DMS79 (cell line): ENCODE results near the gene TTLL9.

Experiments used
- DNase-seq: peaks from one replicate; lab custom pipeline; 2025; lab: John Stamatoyannopoulos, UW

TTLL9 gene

DNA sequence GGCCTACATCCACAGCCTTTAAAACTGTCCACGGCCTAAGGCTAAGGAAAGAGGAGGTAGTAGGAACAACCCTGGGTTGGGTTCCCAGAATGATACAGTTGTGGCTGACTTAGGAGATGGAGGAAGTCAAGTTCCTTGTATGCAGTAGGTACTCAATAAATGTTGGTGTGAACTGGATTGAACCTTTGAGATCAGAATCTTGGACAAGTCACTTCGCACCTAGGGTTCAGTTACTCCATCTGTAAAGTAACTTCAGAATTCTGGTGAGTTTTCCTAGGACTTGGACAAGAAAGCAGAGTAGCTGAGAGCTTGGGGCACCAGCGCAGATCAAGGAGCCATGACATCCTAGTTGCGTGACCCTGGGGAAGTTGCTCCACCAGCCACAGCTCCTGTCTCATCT lies 106.6 kb downstream of the TTLL9 start:
- no peak for DNase-seq

DNA sequence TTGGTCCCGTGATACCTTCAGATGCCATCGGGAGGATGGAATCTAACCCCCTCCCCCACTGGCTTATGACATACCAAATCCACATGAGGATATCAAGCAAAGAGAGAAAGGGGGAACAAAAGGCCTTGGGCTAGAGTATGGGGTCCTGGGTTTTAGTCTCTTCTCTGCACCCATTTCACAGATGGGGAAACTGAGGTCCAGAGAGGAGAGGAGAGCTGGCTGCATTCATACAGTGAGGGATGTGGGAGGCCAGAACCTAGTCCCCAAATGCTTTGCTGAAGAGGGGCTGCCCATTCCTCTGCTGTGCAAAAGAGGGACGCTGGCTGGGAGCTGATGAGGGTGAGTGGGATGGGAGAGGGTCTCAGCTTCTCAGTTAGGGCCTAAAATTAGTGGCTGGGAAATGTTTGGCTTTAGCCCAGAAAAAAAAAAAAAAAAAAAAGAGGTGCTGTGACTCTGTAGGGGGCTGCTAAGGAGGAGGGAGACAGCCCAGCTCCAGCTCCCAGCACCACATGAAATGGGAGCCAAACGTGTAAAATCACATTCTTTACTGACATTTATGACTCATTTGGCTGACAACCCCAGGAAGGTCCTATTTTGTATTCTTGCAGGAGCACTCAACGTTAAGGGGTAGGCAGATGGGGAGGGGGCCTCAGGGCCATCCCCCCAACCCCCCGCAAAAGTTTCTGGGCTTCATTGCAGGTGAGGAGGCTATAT lies 109.4 kb downstream of the TTLL9 start:
- no peak for DNase-seq

DNA sequence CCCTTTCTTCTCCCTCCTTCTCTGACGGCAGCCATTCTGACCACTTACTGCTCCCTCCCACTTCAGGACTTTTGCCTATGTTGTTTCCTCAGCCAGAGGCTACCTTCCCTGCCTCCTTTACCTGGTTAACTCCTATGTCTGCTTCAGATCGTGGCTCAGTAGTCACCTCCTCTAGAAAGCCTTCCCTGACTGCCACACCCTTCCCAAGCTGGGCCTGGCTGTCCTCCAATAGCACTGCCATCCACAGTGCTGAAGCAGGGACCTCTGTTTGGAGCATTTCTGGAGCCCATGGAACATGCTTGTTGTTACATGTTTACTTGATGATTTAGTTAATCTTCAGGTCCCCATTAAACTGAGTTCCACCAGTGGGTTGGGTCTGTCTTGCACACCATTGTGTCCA lies 111.3 kb downstream of the TTLL9 start:
- DNase-seq: no peak

DNA sequence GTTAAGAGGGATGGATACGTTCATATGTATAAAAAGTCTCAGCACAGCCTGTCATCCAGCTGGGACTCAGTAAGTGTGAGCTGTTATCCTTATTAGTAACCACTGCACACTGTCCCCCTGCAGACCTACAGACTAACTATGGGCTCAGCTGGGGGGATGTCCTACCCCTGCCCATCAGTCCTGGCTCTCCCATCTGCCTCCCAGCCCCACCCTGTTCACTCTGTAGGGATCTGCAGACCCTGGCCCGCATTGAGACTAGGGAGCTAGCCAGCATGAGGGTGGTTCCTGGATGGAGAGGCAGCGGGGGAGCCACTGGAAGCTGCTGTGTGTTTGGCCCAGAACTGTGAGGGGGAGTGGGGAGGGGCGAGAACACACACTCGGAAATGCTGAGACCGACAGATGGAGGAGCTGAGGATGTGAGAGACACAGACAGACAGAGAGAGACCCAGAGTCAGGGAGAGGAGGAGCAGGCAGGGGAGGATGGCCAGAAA lies 114.6 kb downstream of the TTLL9 start:
- DNase-seq: no peak

DNA sequence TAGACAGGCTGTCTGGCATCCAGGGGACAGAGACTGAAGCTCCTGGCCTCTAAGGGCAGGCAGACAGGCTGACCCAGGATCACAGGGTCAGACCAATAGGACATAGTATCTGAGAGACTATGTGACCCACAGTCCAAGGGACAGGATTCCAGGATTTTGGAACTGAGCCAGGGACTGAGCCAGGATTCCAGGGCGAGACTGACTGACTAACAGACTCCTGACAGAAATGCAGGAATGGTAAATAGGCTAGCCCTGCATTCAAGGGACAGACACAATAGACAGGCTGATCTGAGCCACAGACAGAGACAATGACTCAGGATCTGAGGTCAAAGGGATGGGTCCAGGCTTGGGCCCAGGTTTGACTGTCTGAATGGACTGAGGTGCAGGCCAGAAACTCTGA lies 117.3 kb downstream of the TTLL9 start:
- DNase-seq: no peak

DNA sequence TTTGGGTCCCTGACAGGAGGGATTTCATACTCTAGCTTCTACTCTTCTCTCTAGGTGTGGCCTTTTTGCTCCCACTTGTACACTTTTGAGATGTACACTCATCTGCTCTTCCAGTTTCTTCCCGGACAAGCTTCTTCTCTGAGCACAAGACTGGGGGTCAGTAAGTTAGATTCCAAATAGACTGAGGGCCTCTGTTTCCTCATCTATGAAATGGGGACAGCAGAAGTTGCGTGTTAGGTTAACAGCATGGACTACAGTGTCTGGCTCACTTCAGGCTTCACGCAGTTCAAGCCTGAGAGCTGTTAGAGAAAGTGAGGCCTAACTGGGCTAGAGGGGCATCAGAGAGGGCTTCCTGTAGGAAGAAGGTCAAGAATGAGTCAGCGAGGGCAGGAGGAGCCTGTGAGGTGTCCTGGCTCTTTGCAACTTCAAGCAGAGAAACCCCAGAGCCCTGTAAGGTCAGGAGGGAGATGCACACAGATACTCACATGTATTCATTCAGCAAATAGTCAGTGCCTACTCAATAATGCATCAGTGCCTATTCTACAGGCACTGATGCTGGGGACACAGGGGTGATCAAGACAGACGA lies 118.1 kb downstream of the TTLL9 start:
- no peak for DNase-seq

DNA sequence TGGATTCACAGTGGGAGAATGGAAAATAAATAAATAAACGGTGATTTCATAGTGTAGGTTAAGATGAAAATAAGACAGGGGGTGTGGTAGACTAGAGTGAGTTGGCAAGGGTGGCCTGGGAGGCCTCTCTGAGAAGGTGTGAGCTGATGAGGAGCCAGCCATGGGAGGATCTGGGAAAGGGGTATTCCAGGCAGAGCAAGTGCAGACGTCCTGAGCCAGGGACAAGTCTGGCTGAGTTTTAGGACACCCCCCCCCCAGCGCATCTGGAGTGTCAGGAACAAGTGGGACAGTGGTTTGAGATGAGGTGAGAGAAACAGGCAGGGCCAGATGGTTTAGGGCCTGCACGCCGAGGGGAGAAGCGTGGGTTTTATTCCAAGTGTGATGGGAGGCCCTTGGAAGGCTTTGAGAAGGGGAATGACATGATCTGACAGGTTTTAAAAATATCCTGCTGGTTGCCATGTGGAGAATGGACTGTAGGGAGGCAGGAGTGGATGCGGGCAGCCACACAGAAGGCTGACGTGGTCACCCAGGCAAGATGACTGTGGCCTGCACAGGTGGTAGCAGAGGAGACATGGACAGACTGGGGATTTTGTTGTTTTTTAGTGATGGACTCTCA lies 118.7 kb downstream of the TTLL9 start:
- no peak for DNase-seq

DNA sequence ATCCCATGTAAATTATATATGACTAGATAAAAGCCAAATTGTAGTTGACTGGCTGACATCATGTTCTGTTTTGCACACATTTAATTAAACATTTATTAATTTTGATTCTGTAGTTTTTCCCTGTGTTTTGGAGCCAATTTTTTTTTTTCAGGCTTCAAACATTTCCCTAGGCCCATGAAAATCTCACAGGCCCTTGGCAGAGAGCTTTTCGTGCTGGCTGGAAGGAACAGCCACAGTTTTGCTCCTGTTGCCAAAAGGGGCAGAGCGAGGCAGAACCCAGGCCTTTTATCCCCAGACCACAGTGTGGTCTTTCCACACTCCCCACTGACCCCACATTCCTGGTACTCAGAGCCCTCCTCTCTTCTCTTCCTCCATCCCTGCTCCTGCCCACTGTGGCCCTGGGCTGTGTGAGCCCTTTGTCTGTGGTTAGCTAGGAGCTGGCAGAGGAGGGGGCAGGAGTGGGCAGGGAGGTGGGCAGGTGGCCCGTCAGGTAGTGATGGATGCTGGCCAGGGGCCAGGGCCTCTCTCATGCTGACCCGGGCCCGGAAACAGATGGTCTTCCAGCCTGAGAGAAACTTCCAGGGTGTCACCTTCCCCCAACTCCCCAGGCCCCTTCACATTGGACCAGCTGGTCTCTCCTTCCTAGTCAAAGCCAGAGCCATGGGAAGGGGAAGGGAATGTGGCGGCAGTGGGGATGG lies 120.4 kb downstream of the TTLL9 start:
- DNase-seq: peak; percentile 40

DNA sequence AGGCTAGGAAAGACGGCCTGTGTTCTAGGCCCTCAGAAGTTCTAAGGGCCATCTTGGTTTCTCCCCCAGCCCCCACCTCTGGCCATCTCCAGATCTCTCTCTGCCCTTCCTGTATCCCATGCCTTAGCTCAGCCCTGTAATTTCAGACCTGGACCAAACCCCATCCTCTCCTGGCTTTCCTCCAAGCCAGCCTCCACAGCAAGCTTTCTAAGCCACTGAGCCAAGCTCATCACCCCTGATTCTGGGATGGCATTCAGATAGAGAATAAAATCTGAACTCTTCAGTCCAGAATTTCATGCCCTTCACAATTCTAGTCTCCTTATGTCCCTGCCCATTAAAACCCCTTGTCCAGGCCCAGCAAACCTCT lies 120.9 kb downstream of the TTLL9 start:
- DNase-seq: no peak

DNA sequence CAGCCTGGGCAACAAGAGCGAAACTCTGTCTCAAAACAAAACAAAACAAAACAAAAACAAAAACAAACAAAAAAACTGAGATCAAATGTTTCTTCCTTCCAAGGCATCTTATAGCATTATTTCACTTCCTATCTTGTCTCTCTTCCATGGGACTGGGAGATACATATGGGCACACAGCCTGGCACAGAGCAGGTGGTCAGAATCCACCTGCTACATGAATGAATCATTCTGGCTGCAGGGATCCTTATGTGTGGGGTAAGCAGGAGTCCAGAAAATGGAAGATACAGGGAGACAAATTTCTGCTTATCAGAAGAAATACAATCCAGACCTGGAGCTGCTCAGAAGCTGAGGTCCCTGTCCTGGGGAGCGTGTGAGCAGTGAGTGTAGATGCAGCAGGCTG lies 121.7 kb downstream of the TTLL9 start:
- no peak for DNase-seq
